H1 (cell line): ENCODE results near the gene LIPE. TPM values are rescaled to one million over a fixed set of nuclear protein-coding genes. Genes with fewer than 3 reads are reported as not detected.
A peak's percentile ranks its signal among the peaks of the same experiment; 100 is the strongest.

Experiments
- CTCF ChIA-PET: fragments of 300-600 bp; sonication (Branson Sonifier 250); formaldehyde crosslinking; loops from one replicate; lab custom pipeline; 2021; ENCODE audit not compliant: partially characterized antibody; lab: Charles Lee
- POLR2A ChIA-PET: fragments of 300-600 bp; sonication (Branson Sonifier 250); formaldehyde crosslinking; loops from one replicate; lab custom pipeline; 2021; ENCODE audit warnings: inconsistent platforms; ENCODE audit not compliant: partially characterized antibody; lab: Charles Lee
- DNase-seq, 2 experiments: peaks; one replicate each; pipeline versions ENCODE4 v3.0.0 to v3.0.0-alpha.2; 2010 to 2022; ENCODE audit warnings: low spot score in 2 of 2, low read depth in 1 of 2, mixed read lengths in 1 of 2
- FAIRE-seq: peaks from 2 replicates; lab custom pipeline; 2011; peaks lifted over from hg19 to GRCh38; lab: Jason Lieb, UNC
- H2AFZ ChIP-seq: 2 replicates; pipeline ENCODE4 v1.8.1; 2012; ENCODE audit warnings: low read length, inconsistent platforms
- H2AK5ac ChIP-seq: 2 replicates; pipeline ENCODE4 v1.6.1; 2013; ENCODE audit warnings: low read depth, low read length
- H2BK120ac ChIP-seq: replicated peaks from 2 replicates; pipeline ENCODE3; 2013; ENCODE audit warnings: low read depth, low read length, inconsistent platforms
- H2BK12ac ChIP-seq: 2 replicates; pipeline ENCODE4 v1.6.1; 2013; ENCODE audit warnings: low read depth, low read length
- H2BK15ac ChIP-seq: 2 replicates; pipeline ENCODE4 v1.6.1; 2013; ENCODE audit warnings: low read length
- H2BK20ac ChIP-seq: 2 replicates; pipeline ENCODE4 v1.6.1; 2013; ENCODE audit warnings: low read length
- H2BK5ac ChIP-seq: 2 replicates; pipeline ENCODE4 v1.6.1; 2013; ENCODE audit warnings: low read depth, low read length
- H3K14ac ChIP-seq: 2 replicates; pipeline ENCODE4 v1.6.1; 2013; ENCODE audit warnings: inconsistent platforms; ENCODE audit not compliant: insufficient read length
- H3K18ac ChIP-seq: 2 replicates; pipeline ENCODE4 v1.6.1; 2013; ENCODE audit warnings: low read length; ENCODE audit errors: extremely low read depth
- H3K23ac ChIP-seq: 2 replicates; pipeline ENCODE4 v1.6.1; 2013; ENCODE audit warnings: inconsistent platforms; ENCODE audit not compliant: insufficient read length
- H3K23me2 ChIP-seq: 2 replicates; pipeline ENCODE4 v1.6.1; 2013; ENCODE audit warnings: low read depth, low read length
- H3K27ac ChIP-seq: 2 replicates; pipeline ENCODE4 v1.6.1; 2011; ENCODE audit warnings: low read depth, low read length, inconsistent platforms
- H3K27me3 ChIP-seq, 4 experiments: replicated peaks in 1 of 4; 1 replicate in 1 of 4; 2 replicates in 3 of 4; pipeline versions ENCODE4 v1.6.1 to v1.8.1; 2011 to 2013; ENCODE audit warnings: low read length in 3 of 4, mild to moderate bottlenecking in 3 of 4, inconsistent platforms in 2 of 4, mixed read lengths in 2 of 4, moderate library complexity in 1 of 4; ENCODE audit not compliant: control insufficient read depth in 3 of 4, insufficient read depth in 3 of 4; ENCODE audit errors: extremely low read depth in 1 of 4
- H3K36me3 ChIP-seq, 4 experiments: 2 replicates each; pipeline versions ENCODE4 v1.6.1 to v1.8.1; 2011 to 2013; ENCODE audit warnings: mild to moderate bottlenecking in 4 of 4, low read length in 3 of 4, moderate library complexity in 2 of 4, control low read depth in 1 of 4, inconsistent platforms in 1 of 4; ENCODE audit not compliant: insufficient read depth in 4 of 4, control insufficient read depth in 2 of 4
- H3K4ac ChIP-seq: replicated peaks from 2 replicates; pipeline ENCODE3; 2013; ENCODE audit warnings: low read length, low read depth, mixed read lengths, inconsistent platforms; ENCODE audit not compliant: insufficient read length
- H3K4me1 ChIP-seq, 4 experiments: replicated peaks in 1 of 4; 1 replicate in 1 of 4; 2 replicates in 3 of 4; pipeline versions ENCODE4 v1.6.1 to v1.8.1; 2011 to 2013; ENCODE audit warnings: low read length in 3 of 4, inconsistent platforms in 2 of 4, mixed read lengths in 1 of 4; ENCODE audit not compliant: insufficient read depth in 4 of 4, control insufficient read depth in 3 of 4
- H3K4me2 ChIP-seq, 2 experiments: 2 replicates each; pipeline versions ENCODE4 v1.6.1 to v1.8.1; 2011 to 2013; ENCODE audit warnings: low read depth in 2 of 2, low read length in 2 of 2, control low read depth in 1 of 2, inconsistent platforms in 1 of 2, mild to moderate bottlenecking in 1 of 2; ENCODE audit not compliant: insufficient read depth in 1 of 2
- H3K4me3 ChIP-seq, 4 experiments: fragments of 200-600, 300-600 bp in 1 of 4; sonication (generic), shearing (Covaris generic), sonication (Bioruptor Twin) in 1 of 4; 2 replicates each; pipeline versions ENCODE4 v1.5.1 to v1.8.1; 2011 to 2016; ENCODE audit warnings: low read length in 4 of 4, low read depth in 3 of 4, control low read depth in 2 of 4, inconsistent platforms in 2 of 4, mild to moderate bottlenecking in 2 of 4, mixed read lengths in 1 of 4, moderate library complexity in 1 of 4; ENCODE audit not compliant: insufficient read depth in 2 of 4; ENCODE audit errors: extremely low read depth in 1 of 4
- H3K56ac ChIP-seq: replicated peaks from 2 replicates; pipeline ENCODE3; 2013; ENCODE audit warnings: low read depth, mild to moderate bottlenecking, mixed read lengths, low read length, inconsistent platforms; ENCODE audit not compliant: insufficient read length
- H3K79me1 ChIP-seq: 2 replicates; pipeline ENCODE4 v1.6.1; 2013; ENCODE audit warnings: low read depth, low read length, control low read depth
- H3K79me2 ChIP-seq, 2 experiments: 2 replicates each; pipeline versions ENCODE4 v1.6.1 to v1.8.1; 2012 to 2013; ENCODE audit warnings: low read length in 2 of 2, mild to moderate bottlenecking in 2 of 2, inconsistent platforms in 1 of 2; ENCODE audit not compliant: insufficient read depth in 2 of 2, control insufficient read depth in 1 of 2
- H3K9ac ChIP-seq, 4 experiments: replicated peaks in 1 of 4; 1 replicate in 1 of 4; 2 replicates in 3 of 4; pipeline versions ENCODE4 v1.6.1 to v1.8.1; 2011 to 2013; ENCODE audit warnings: low read depth in 3 of 4, low read length in 3 of 4, control low read depth in 2 of 4, mild to moderate bottlenecking in 2 of 4, moderate library complexity in 2 of 4, inconsistent platforms in 1 of 4; ENCODE audit errors: extremely low read depth in 1 of 4
- H3K9me3 ChIP-seq, 2 experiments: 2 replicates each; pipeline versions ENCODE4 v1.6.1 to v1.8.1; 2012 to 2013; ENCODE audit warnings: mild to moderate bottlenecking in 2 of 2, moderate library complexity in 2 of 2, control low read depth in 1 of 2, inconsistent platforms in 1 of 2, low read depth in 1 of 2, low read length in 1 of 2, mixed read lengths in 1 of 2; ENCODE audit not compliant: insufficient read depth in 2 of 2
- H4K20me1 ChIP-seq, 2 experiments: replicated peaks in 1 of 2; 2 replicates each; pipeline versions ENCODE3 to v1.8.1; 2011 to 2013; ENCODE audit warnings: inconsistent platforms in 2 of 2, low read length in 2 of 2, mild to moderate bottlenecking in 1 of 2; ENCODE audit not compliant: insufficient read depth in 2 of 2, control insufficient read depth in 1 of 2
- H4K5ac ChIP-seq: 2 replicates; pipeline ENCODE4 v1.6.1; 2013; ENCODE audit warnings: low read length, low read depth, mixed read lengths, inconsistent platforms; ENCODE audit not compliant: insufficient read length
- H4K8ac ChIP-seq: 2 replicates; pipeline ENCODE4 v1.8.0; 2013; ENCODE audit warnings: mild to moderate bottlenecking, moderate library complexity, low read length, inconsistent platforms; ENCODE audit not compliant: insufficient read depth; ENCODE audit errors: extremely low read depth
- H4K91ac ChIP-seq: replicated peaks from 2 replicates; pipeline ENCODE3; 2013; ENCODE audit warnings: low read length, mixed read lengths, inconsistent platforms; ENCODE audit not compliant: insufficient read length
- BCL11A ChIP-seq, 2 experiments: IDR thresholded peaks; one replicate each; pipeline ENCODE4 v1.6.1; 2011; ENCODE audit warnings: low read depth in 2 of 2, low read length in 2 of 2, mild to moderate bottlenecking in 2 of 2
- RAD21 ChIP-seq, 2 experiments: IDR thresholded peaks in 1 of 2; conservative IDR thresholded peaks in 1 of 2; 2 replicates each; pipeline ENCODE4 v1.6.1; 2011; ENCODE audit warnings: low read depth in 2 of 2, low read length in 2 of 2, improper control_type of control experiment in 1 of 2, inconsistent platforms in 1 of 2, mild to moderate bottlenecking in 1 of 2, moderate library complexity in 1 of 2
- WGBS, 2 experiments: shearing (Covaris generic) in 1 of 2; methylation state at CpG; one replicate each; pipeline versions ENCODE4 v1.1.6 to v1.1.7; 2013 to 2015; ENCODE audit warnings: low lambda C conversion rate in 2 of 2, mixed read lengths in 2 of 2, inconsistent platforms in 1 of 2, low coverage in 1 of 2, missing lambda C conversion rate in 1 of 2; ENCODE audit not compliant: insufficient replicate concordance in 2 of 2, insufficient coverage in 1 of 2, insufficient read length in 1 of 2; ENCODE audit errors: extremely low coverage in 1 of 2, missing lambda C conversion rate in 1 of 2; 5-methylcytosine and 5-hydroxymethylcytosine counted together
- polyA plus RNA-seq, 7 experiments: library from polyadenylated mRNA; depleted of rRNA in 3 of 7; stranded (reverse) in 5 of 7; unstranded in 2 of 7; fragments of >200 nt in 5 of 7; fragments of 200-250 nt in 2 of 7; gene quantifications; 1 replicate in 5 of 7; 2 replicates in 1 of 7; 4 replicates in 1 of 7; pipeline versions ENCODE4 v1.2.1 to v1.2.3, GENCODE V29; 2011 to 2013; ENCODE audit warnings: missing spikeins in 2 of 7, mixed read lengths in 2 of 7
- total RNA-seq: library from RNA; stranded (reverse); fragmentation: NEBNext Ultra II Directional; extraction: Animal tissue kit (Norgen Biotek cat#: 25700); gene quantifications from 2 replicates; pipeline ENCODE4 v1.2.1, GENCODE V29; 2021

LIPE gene
- total and polyA plus RNA-seq, 2 of the 8 experiments (the other 6 are each of a cell fraction or from before 2014, with no cell fraction given): 8.7 to 15.9 TPM

- Histone ChIP-seq H3K79me1 (no peaks in the 10 kb centered on the region; the same call in 1 of the 2 replicates), H2BK12ac (peak overlapping the region; percentile 94; the same call in 1 of the 2 replicates), H2BK120ac (no peak overlapping the region), H2BK15ac (no peak overlapping the region), H3K27me3 (no peaks in the 10 kb centered on the region), H4K8ac (no peak overlapping the region), H3K4ac (no peak overlapping the region), H3K23ac (no peak overlapping the region), H3K14ac (no peak overlapping the region), H4K91ac (peak overlapping the region; percentile 63), H3K4me1 (peaks cover 7 to 29% (median 22%) of the 10 kb centered on the region in 4 experiments), H3K56ac (no peak overlapping the region), H4K5ac (peak overlapping the region; percentile 40), H3K79me2 (no peaks in the 10 kb centered on the region), H2BK5ac (peak overlapping the region; percentile 84; the same call in 1 of the 2 replicates), H3K9ac (no peak overlapping the region), H4K20me1 (no peaks in the 10 kb centered on the region), H3K27ac (no peak overlapping the region; the same call in 1 of the 2 replicates), H3K4me2 (peak overlapping the region; percentile 21 to 49; a peak in 3 of 4 replicates), H3K4me3 (peak overlapping the region in 1 of 4 experiments; percentile 28; a peak in 1 of 8 replicates), H3K9me3 (no peaks in the 10 kb centered on the region), H3K36me3 (no peaks in the 10 kb centered on the region; a peak in 2 of 8 replicates), H2AFZ (no peak overlapping the region), H2BK20ac (peak overlapping the region; percentile 51), H3K18ac (peak overlapping the region; percentile 93), H3K23me2 (no peaks in the 10 kb centered on the region; the same call in 1 of the 2 replicates), H2AK5ac (0 out of 2 replicates have a peak overlapping the region, but pooled peaks have one; percentile 53)
- WGBS, 2 experiments: 3% methylated on average over 9 of the region's 9 CpGs; no CpG with 5 or more reads in 1 of the 2 experiments
- FAIRE-seq: peak; percentile 78
- CTCF ChIA-PET: interaction anchor here (0.7 to 2.5 kb wide), 12 partner anchors 9 to 1822 kb away, joined by 3 to 19 read pairs (median 4); no protein-coding TSS in a partner anchor
- POLR2A ChIA-PET: interaction anchor here (0.7 to 4.0 kb wide), 14 partner anchors 9 to 256 kb away, joined by 3 to 43 read pairs (median 3); partner anchors contain the start of gene GSK3A
- peak; percentile 74 to 81 for DNase-seq
- TF ChIP-seq RAD21 (IDR thresholded peaks at IDR 0.05 in 1 of 2, conservative IDR thresholded peaks at IDR 0.05 in 1 of 2; ENCODE audit: low read depth in 2 of 2, low read length in 2 of 2): peak; percentile 61 to 64
- no peak for TF ChIP-seq BCL11A (IDR thresholded peaks at IDR 0.05; ENCODE audit: low read depth in 2 of 2, low read length in 2 of 2)
These were observed 57.1 kb downstream of the LIPE start for GRCh38 chr19:42370068-42370520.
